Mucosa of descending colon (tissue), 3 donors: Measurements from ENCODE around the gene MRPL40. TPM values are rescaled to one million over a fixed set of nuclear protein-coding genes. Genes with fewer than 3 reads are reported as not detected.

Experiments used
- ATAC-seq: fragments of 200-7000 bp; cut with Tn5 transposase; one replicate; pipeline ENCODE4 v1.9.1; 2020; ENCODE audit warnings: mild to moderate bottlenecking, moderate library complexity
- DNase-seq, 3 donors: peaks; one replicate each; pipeline ENCODE4 v3.0.0-alpha.2; 2020
- H3K36me3 ChIP-seq: fragments of 200-600 bp; one replicate; pipeline ENCODE4 v1.8.0; 2021; ENCODE audit warnings: low read depth, mild to moderate bottlenecking
- H3K4me1 ChIP-seq: fragments of 200-600 bp; one replicate; pipeline ENCODE4 v1.8.0; 2021; ENCODE audit warnings: low read depth, mild to moderate bottlenecking
- H3K4me3 ChIP-seq: fragments of 200-600 bp; one replicate; pipeline ENCODE4 v1.8.0; 2021; ENCODE audit warnings: mild to moderate bottlenecking
- H3K9me3 ChIP-seq: fragments of 200-600 bp; one replicate; pipeline ENCODE4 v1.8.0; 2021; ENCODE audit warnings: mild to moderate bottlenecking
- CTCF ChIP-seq: fragments of 200-600 bp; IDR thresholded peaks from one replicate; pipeline ENCODE4 v1.8.0; 2022; ENCODE audit warnings: antibody characterized with exemption, mild to moderate bottlenecking
- intact Hi-C, 2 donors: fragments of 100-400 bp; cut with DNase I in 1 of 2; cut with micrococcal nuclease in 1 of 2; formaldehyde crosslinking; loops; one replicate each; pipeline versions ENCODE4 v1.11.0 to v1.11.1; 2022; cut with DNase I, micrococcal nuclease
- total RNA-seq, 3 donors: library from RNA; stranded (reverse); fragmentation: NEBNext Ultra II Directional in 2 of 3; extraction: Animal tissue kit (Norgen Biotek cat#: 25700) in 2 of 3; gene quantifications; one replicate each; pipeline versions ENCODE4 v1.2.1 to v1.2.4, GENCODE V29; 2021 to 2023
- donor health status: DM: no; HTN: no; CAD: no; lungs with moderate emphysema.
- donor health status: DM: no; HTN: no; CAD: no.
- donor health status: DM: no; HTN: yes; CAD: no.

The MRPL40 gene
- total RNA-seq, 3 donors from 2014 or later: 15.2 to 21.7 (median 19.0) TPM

DNA sequence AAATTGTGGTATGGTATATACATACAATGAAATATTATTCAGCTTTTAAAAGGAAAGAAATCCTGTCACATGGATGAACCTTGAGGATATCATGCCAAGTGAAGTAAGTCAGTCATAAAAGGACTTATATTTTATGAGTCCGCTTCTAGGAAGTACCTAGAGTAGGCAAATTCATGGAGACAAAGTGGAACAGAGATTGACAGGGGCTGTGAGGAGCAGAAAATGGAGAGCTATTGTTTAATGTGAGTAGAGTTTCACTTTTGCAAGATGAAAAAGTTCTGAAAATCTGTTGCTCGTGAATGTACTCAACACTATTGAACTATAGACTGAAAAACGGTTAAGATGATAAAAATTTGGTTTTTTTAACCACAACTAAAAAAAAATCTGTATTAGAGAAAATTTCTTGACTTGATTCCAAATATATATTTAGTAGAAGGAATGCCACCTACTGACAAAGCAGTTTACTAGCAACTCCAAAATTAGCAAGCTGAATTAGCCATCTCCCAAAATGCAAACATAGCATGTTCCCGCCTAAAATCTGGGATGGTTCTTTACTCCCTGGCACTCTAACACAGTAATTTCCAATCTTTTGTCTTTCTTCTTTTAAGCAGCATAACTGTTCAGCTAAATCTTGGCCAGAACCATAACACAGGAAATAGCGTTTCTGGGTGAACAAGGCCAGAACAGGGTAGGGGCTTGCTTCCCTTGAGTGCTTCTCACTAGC is 45.1 kb downstream of the MRPL40 start:
- Histone ChIP-seq H3K4me1 (peaks cover 13% of the 10 kb centered on the region), H3K4me3 (no peak overlapping the region), H3K36me3 (peaks cover under 1% of the 10 kb centered on the region), H3K9me3 (no peaks in the 10 kb centered on the region)
- intact Hi-C loops: no loop called here
- no peak for ATAC-seq
- no peak for TF ChIP-seq CTCF
- DNase-seq: no peak

- peaks cover 13% of the 10 kb centered on the region for H3K4me1 ChIP-seq
- H3K9me3 ChIP-seq: no peaks in the 10 kb centered on the region
- H3K36me3 ChIP-seq: no peaks in the 10 kb centered on the region
- DNase-seq (no peak), ATAC-seq (peak; percentile 4)
- TF ChIP-seq CTCF: no peak
- intact Hi-C loops: no loop called here
- H3K4me3 ChIP-seq: peak overlapping the region; percentile 44
These were observed 45.9 kb downstream of the MRPL40 start for GRCh38 chr22:19478045-19478900.

- peaks cover 13% of the 10 kb centered on the region for H3K4me1 ChIP-seq
- DNase-seq (peak; percentile 83 to 90 (median 89)), ATAC-seq (peak; percentile 82)
- no peaks in the 10 kb centered on the region for H3K9me3 ChIP-seq
- TF ChIP-seq CTCF: no peak
- no peaks in the 10 kb centered on the region for H3K36me3 ChIP-seq
- H3K4me3 ChIP-seq: peak within 1 kb of the TSS; percentile 44
- intact Hi-C loops: no loop called here
These were observed 46.6 kb downstream of the MRPL40 start, which contains the start of gene UFD1 for GRCh38 chr22:19478901-19479354. UFD1 (minus strand) TSS chr22:19479193; CDS start chr22:19479085, 108 bp downstream.

GRCh38 chr22:19479355-19480172 is 47.2 kb downstream of the MRPL40 start, which contains the start of gene CDC45:
CDC45 (plus strand) TSS chr22:19479920; CDS start chr22:19479969, 49 bp downstream.
- intact Hi-C loops: no loop called here

More at GRCh38 chr22:19479355-19480172, 47.2 kb downstream of the MRPL40 start, which contains the start of gene CDC45:
- Histone ChIP-seq H3K4me3 (peak within 1 kb of the TSS; percentile 44), H3K4me1 (peaks cover 13% of the 10 kb centered on the region), H3K9me3 (no peaks in the 10 kb centered on the region), H3K36me3 (no peaks in the 10 kb centered on the region)
- peak; percentile 94 for ATAC-seq
- DNase-seq: peak; percentile 94 to 97 (median 96)
- no peak for TF ChIP-seq CTCF
